ENCODE data around the gene ZNF804B.

- TF ChIP-seq POLR2A (IDR thresholded peaks at IDR 0.05; ENCODE audit: low read depth, low read length) (no peak), SPI1 (IDR thresholded peaks at IDR 0.05; ENCODE audit: low read depth, low read length) (no peak), PAX5 (IDR thresholded peaks at IDR 0.05; ENCODE audit: insufficient read depth, low read length, severe bottlenecking) (no peak), POLR2AphosphoS5 (IDR thresholded peaks at IDR 0.05; ENCODE audit: low read depth, low read length) (no peak), TAF1 (IDR thresholded peaks at IDR 0.05; ENCODE audit: low read depth, low read length) (no peak), POU2F2 (IDR thresholded peaks at IDR 0.05; ENCODE audit: low read depth, low read length) (no peak)
Observed at GRCh38 chr7:89104748-89105685, 345.5 kb downstream of the ZNF804B start.

All from GM12891 (cell line).